H9 (cell line): Measurements from ENCODE around the gene GARIN5A. TPM values are rescaled to one million over a fixed set of nuclear protein-coding genes. Genes with fewer than 3 reads are reported as not detected.

Experiments used
- DNase-seq: peaks from one replicate; pipeline ENCODE4 v3.0.0-alpha.2; 2017
- H2AFZ ChIP-seq: one replicate; pipeline ENCODE4 v1.6.1; 2013; ENCODE audit warnings: mild to moderate bottlenecking, low read length, control low read depth, moderate library complexity
- H2AK5ac ChIP-seq: 2 replicates; pipeline ENCODE4 v1.6.1; 2013; ENCODE audit warnings: low read length, control low read depth, mixed read lengths; ENCODE audit not compliant: insufficient read length
- H2BK120ac ChIP-seq: one replicate; pipeline ENCODE4 v1.6.1; 2013; ENCODE audit warnings: low read depth, mild to moderate bottlenecking, low read length, control low read depth, inconsistent platforms; ENCODE audit not compliant: poor library complexity, severe bottlenecking
- H2BK12ac ChIP-seq: 2 replicates; pipeline ENCODE4 v1.6.1; 2013; ENCODE audit warnings: low read length, control low read depth, mixed read lengths, low read depth; ENCODE audit not compliant: insufficient read length
- H2BK15ac ChIP-seq: 2 replicates; pipeline ENCODE4 v1.6.1; 2013; ENCODE audit warnings: low read depth, low read length, control low read depth
- H2BK20ac ChIP-seq: one replicate; pipeline ENCODE4 v1.6.1; 2013; ENCODE audit warnings: low read depth, mild to moderate bottlenecking, low read length, control low read depth, inconsistent platforms; ENCODE audit not compliant: poor library complexity, severe bottlenecking
- H2BK5ac ChIP-seq: 2 replicates; pipeline ENCODE4 v1.6.1; 2013; ENCODE audit warnings: low read length, control low read depth, mixed read lengths; ENCODE audit not compliant: insufficient read length
- H3K14ac ChIP-seq: 2 replicates; pipeline ENCODE4 v1.6.1; 2013; ENCODE audit warnings: low read length, control low read depth; ENCODE audit not compliant: insufficient read depth
- H3K18ac ChIP-seq: 2 replicates; pipeline ENCODE4 v1.6.1; 2013; ENCODE audit warnings: low read depth, mild to moderate bottlenecking, mixed read lengths, low read length, control low read depth; ENCODE audit not compliant: insufficient read length
- H3K23ac ChIP-seq: 2 replicates; pipeline ENCODE4 v1.6.1; 2013; ENCODE audit warnings: low read length, control low read depth, mixed read lengths, low read depth; ENCODE audit not compliant: insufficient read length
- H3K23me2 ChIP-seq: 2 replicates; pipeline ENCODE4 v1.6.1; 2013; ENCODE audit warnings: low read depth, mild to moderate bottlenecking, mixed read lengths, low read length, control low read depth; ENCODE audit not compliant: insufficient read length, poor library complexity, severe bottlenecking
- H3K27ac ChIP-seq: 2 replicates; pipeline ENCODE4 v1.5.1; 2013; ENCODE audit warnings: low read length, control low read depth, mixed read lengths, low read depth; ENCODE audit not compliant: insufficient read length
- H3K27me3 ChIP-seq: 2 replicates; pipeline ENCODE4 v1.6.1; 2013; ENCODE audit warnings: low read length, control low read depth, inconsistent platforms; ENCODE audit not compliant: insufficient read depth
- H3K4ac ChIP-seq: 2 replicates; pipeline ENCODE4 v1.6.1; 2013; ENCODE audit warnings: low read depth, mild to moderate bottlenecking, control low read depth, inconsistent platforms, low read length, moderate library complexity
- H3K4me1 ChIP-seq: 2 replicates; pipeline ENCODE4 v1.6.1; 2013; ENCODE audit warnings: low read length, control low read depth, inconsistent platforms; ENCODE audit not compliant: insufficient read depth
- H3K4me2 ChIP-seq: 2 replicates; pipeline ENCODE4 v1.6.1; 2013; ENCODE audit warnings: low read length, control low read depth, mixed read lengths; ENCODE audit not compliant: insufficient read length, insufficient read depth
- H3K56ac ChIP-seq: 2 replicates; pipeline ENCODE4 v1.6.1; 2013; ENCODE audit warnings: low read depth, mild to moderate bottlenecking, mixed read lengths, low read length, control low read depth; ENCODE audit not compliant: insufficient read length
- H3K79me1 ChIP-seq: 2 replicates; pipeline ENCODE4 v1.6.1; 2013; ENCODE audit warnings: low read depth, mild to moderate bottlenecking, moderate library complexity, low read length, control low read depth, inconsistent platforms; ENCODE audit not compliant: insufficient read depth, poor library complexity, severe bottlenecking
- H3K79me2 ChIP-seq: 2 replicates; pipeline ENCODE4 v1.6.1; 2013; ENCODE audit warnings: low read length, control low read depth, inconsistent platforms; ENCODE audit not compliant: insufficient read depth
- H3K9ac ChIP-seq: 2 replicates; pipeline ENCODE4 v1.6.1; 2013; ENCODE audit warnings: low read length, control low read depth, mixed read lengths; ENCODE audit not compliant: insufficient read length; ENCODE audit errors: extremely low read depth
- H3K9me3 ChIP-seq: one replicate; pipeline ENCODE4 v1.6.1; 2013; ENCODE audit warnings: low read depth, low read length, inconsistent platforms; ENCODE audit not compliant: control insufficient read depth
- H3T11ph ChIP-seq: one replicate; pipeline ENCODE4 v1.6.1; 2013; ENCODE audit warnings: mild to moderate bottlenecking, low read length, control low read depth, inconsistent platforms
- H4K20me1 ChIP-seq: one replicate; pipeline ENCODE4 v1.6.1; 2013; ENCODE audit not compliant: control insufficient read depth, insufficient read length, insufficient read depth
- H4K5ac ChIP-seq: 2 replicates; pipeline ENCODE4 v1.6.1; 2013; ENCODE audit warnings: low read depth, mild to moderate bottlenecking, mixed read lengths, low read length, control low read depth; ENCODE audit not compliant: insufficient read length
- H4K8ac ChIP-seq: replicated peaks from 2 replicates; pipeline ENCODE4 v1.6.1; 2013; ENCODE audit warnings: low read length, control low read depth, mixed read lengths, low read depth; ENCODE audit not compliant: insufficient read length
- H4K91ac ChIP-seq: 2 replicates; pipeline ENCODE4 v1.6.1; 2013; ENCODE audit warnings: low read depth, mild to moderate bottlenecking, moderate library complexity, mixed read lengths, low read length, control low read depth; ENCODE audit not compliant: insufficient read length
- H3K27ac Mint-ChIP-seq, 3 experiments: 2 replicates in 2 of 3; 3 replicates in 1 of 3; pipeline ENCODE4 v1.8.0; 2020 to 2021; ENCODE audit warnings: mixed read lengths in 3 of 3, mild to moderate bottlenecking in 1 of 3, moderate library complexity in 1 of 3
- H3K27me3 Mint-ChIP-seq: 2 replicates; pipeline ENCODE4 v1.8.0; 2021; ENCODE audit warnings: low read depth, mild to moderate bottlenecking, moderate library complexity, mixed read lengths
- H3K36me3 Mint-ChIP-seq, 3 experiments: 2 replicates in 2 of 3; 3 replicates in 1 of 3; pipeline ENCODE4 v1.8.0; 2020 to 2021; ENCODE audit warnings: low read depth in 3 of 3, mixed read lengths in 3 of 3; ENCODE audit not compliant: insufficient read depth in 1 of 3
- H3K4me1 Mint-ChIP-seq, 2 experiments: 2 replicates each; pipeline ENCODE4 v1.8.0; 2020; ENCODE audit warnings: mixed read lengths in 2 of 2
- H3K4me3 Mint-ChIP-seq, 2 experiments: 2 replicates in 1 of 2; 3 replicates in 1 of 2; pipeline ENCODE4 v1.8.0; 2020 to 2021; ENCODE audit warnings: mild to moderate bottlenecking in 2 of 2, mixed read lengths in 2 of 2, moderate library complexity in 1 of 2
- H3K9me3 Mint-ChIP-seq, 2 experiments: 2 replicates in 1 of 2; 3 replicates in 1 of 2; pipeline ENCODE4 v1.8.0; 2020; ENCODE audit warnings: mild to moderate bottlenecking in 2 of 2, mixed read lengths in 2 of 2, moderate library complexity in 1 of 2
- WGBS: extraction: QIAGEN DNeasy Blood & Tissue Kit; methylation state at CpG from one replicate; pipeline ENCODE4 v1.1.7; 2013; ENCODE audit warnings: missing lambda C conversion rate, low lambda C conversion rate, mixed read lengths; ENCODE audit not compliant: insufficient read length; ENCODE audit errors: extremely low coverage; 5-methylcytosine and 5-hydroxymethylcytosine counted together
- total RNA-seq: library from RNA; stranded (reverse); gene quantifications from 2 replicates; pipeline ENCODE4 v1.2.1, GENCODE V29; 2021
- TF ChIP-seq, protein P1 (sequence below): fragments of 200-600 bp; sonication (generic); conservative IDR thresholded peaks from 3 replicates; pipeline ENCODE4 v1.8.0; 2021; ENCODE audit warnings: antibody characterized with exemption, mild to moderate bottlenecking

The GARIN5A gene
- total RNA-seq, 1 experiment from 2014 or later, result 9.5 TPM

DNA sequence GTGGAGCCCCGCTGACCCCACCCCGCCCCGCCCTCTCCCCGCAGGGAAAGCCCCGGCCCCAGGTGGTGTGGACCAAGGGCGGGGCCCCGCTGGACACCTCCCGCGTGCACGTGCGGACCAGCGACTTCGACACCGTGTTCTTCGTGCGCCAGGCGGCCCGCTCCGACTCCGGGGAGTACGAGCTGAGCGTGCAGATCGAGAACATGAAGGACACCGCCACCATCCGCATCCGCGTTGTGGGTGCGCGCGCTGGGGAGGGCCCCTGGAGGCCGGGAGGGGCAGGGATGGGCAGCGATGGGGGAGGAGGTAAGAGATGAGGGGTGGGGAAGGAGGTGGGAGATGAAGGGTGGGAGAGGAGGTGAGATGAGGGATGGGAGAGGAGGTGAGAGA, 17.6 kb downstream of the GARIN5A start:
- Histone ChIP-seq H3K14ac (no peak overlapping the region), H2BK15ac (no peak overlapping the region), H2BK5ac (no peak overlapping the region), H2BK120ac (no peak overlapping the region), H3T11ph (no peak overlapping the region), H4K5ac (no peak overlapping the region), H3K79me1 (no peaks in the 10 kb centered on the region), H3K4me2 (no peak overlapping the region), H3K23me2 (no peaks in the 10 kb centered on the region), H3K18ac (no peak overlapping the region), H2AFZ (no peak overlapping the region), H3K4ac (no peak overlapping the region), H4K91ac (no peak overlapping the region), H3K79me2 (no peaks in the 10 kb centered on the region), H2AK5ac (no peak overlapping the region), H3K27me3 (no peaks in the 10 kb centered on the region), H3K27ac (no peak overlapping the region), H3K9me3 (no peaks in the 10 kb centered on the region), H2BK20ac (no peak overlapping the region), H3K4me1 (no peaks in the 10 kb centered on the region), H4K8ac (no peak overlapping the region), H4K20me1 (peaks cover under 1% of the 10 kb centered on the region), H3K23ac (no peak overlapping the region), H3K56ac (no peak overlapping the region), H2BK12ac (no peak overlapping the region), H3K9ac (no peak overlapping the region)
- Mint-ChIP-seq H3K4me3 (no peak overlapping the region), H3K27ac (no peak overlapping the region), H3K4me1 (peaks cover 2 to 5% of the 10 kb centered on the region in 2 experiments), H3K9me3 (no peaks in the 10 kb centered on the region; a peak in 1 of 5 replicates), H3K27me3 (peaks cover 15% of the 10 kb centered on the region), H3K36me3 (peaks cover 0 to 3% (median 2%) of the 10 kb centered on the region in 3 experiments; a peak in 2 of 7 replicates)
- WGBS, result no CpG with 5 or more reads among the region's 32 CpGs
- TF ChIP-seq, protein P1, sequence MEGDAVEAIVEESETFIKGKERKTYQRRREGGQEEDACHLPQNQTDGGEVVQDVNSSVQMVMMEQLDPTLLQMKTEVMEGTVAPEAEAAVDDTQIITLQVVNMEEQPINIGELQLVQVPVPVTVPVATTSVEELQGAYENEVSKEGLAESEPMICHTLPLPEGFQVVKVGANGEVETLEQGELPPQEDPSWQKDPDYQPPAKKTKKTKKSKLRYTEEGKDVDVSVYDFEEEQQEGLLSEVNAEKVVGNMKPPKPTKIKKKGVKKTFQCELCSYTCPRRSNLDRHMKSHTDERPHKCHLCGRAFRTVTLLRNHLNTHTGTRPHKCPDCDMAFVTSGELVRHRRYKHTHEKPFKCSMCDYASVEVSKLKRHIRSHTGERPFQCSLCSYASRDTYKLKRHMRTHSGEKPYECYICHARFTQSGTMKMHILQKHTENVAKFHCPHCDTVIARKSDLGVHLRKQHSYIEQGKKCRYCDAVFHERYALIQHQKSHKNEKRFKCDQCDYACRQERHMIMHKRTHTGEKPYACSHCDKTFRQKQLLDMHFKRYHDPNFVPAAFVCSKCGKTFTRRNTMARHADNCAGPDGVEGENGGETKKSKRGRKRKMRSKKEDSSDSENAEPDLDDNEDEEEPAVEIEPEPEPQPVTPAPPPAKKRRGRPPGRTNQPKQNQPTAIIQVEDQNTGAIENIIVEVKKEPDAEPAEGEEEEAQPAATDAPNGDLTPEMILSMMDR, result no peak
- no peak for DNase-seq
